GM18909 (cell line): Measurements from ENCODE around the gene SBK2.
"Not testable (repeated sequence)": the region's sequence is repeated elsewhere in the genome, so short reads cannot be mapped to it uniquely, and the experiment has no call there.

Experiments used
- ATAC-seq: cut with Tn5 transposase; IDR thresholded peaks from one replicate; pipeline ENCODE4 v1.9.1; 2021; ENCODE audit warnings: mild to moderate bottlenecking; ENCODE audit not compliant: unreplicated experiment, poor library complexity

The SBK2 gene

DNA sequence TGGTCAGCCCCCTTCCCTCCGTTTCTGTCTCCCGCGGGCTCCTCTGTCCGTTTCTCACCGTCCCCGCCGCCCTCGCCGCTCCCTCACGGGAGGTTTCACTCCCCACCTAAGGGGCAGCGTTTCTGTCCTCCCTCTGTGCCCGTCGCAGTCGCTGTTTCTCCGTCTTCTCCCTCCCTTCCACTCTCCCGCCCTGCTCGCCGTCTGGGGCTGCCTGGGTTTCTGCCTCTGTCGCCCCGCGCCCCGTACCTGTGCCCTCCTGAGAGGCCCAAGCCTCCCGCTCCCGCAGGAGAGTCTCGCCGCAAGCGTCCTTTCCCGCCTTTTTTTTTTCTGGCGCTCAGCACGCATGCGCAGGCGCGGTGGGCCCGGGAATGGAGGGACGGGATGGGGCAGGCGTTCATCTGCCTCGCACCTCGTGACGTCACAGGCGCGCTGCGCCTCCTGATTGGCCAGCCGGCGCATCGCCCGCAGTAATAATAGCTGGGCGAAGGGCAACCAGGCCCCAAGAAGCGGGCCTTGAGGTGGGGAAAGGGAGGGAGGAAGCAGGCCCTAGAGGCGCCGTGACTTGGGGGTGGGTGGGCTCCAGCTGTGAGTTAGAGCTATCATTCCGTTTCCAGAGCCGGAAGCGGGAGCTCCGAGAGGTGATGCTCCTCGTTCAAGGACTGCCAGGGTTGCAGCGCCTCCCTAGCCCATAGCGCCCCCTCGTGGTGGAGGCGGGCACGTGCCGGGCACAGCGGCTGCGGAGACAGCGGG is 33.3 kb downstream of the SBK2 start:
- ATAC-seq: peak; percentile 90

DNA sequence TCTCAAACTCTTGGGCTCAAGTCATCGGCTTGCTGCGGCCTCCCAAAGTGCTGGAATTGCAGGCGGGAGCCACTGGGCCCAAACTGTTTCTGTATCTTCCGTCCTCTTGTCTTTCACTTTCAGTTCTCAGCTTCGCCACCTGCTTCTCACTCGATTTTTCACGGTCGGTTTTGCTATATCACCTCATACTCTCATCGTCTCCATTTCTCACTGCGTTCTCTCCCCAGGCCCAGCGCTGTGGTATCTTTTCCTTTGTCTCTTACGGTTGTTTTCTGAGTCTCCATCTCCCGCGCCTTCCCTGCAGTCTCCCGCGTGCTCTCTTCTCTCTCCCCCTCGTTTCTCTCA is 33.8 kb downstream of the SBK2 start:
- ATAC-seq: no peak

DNA sequence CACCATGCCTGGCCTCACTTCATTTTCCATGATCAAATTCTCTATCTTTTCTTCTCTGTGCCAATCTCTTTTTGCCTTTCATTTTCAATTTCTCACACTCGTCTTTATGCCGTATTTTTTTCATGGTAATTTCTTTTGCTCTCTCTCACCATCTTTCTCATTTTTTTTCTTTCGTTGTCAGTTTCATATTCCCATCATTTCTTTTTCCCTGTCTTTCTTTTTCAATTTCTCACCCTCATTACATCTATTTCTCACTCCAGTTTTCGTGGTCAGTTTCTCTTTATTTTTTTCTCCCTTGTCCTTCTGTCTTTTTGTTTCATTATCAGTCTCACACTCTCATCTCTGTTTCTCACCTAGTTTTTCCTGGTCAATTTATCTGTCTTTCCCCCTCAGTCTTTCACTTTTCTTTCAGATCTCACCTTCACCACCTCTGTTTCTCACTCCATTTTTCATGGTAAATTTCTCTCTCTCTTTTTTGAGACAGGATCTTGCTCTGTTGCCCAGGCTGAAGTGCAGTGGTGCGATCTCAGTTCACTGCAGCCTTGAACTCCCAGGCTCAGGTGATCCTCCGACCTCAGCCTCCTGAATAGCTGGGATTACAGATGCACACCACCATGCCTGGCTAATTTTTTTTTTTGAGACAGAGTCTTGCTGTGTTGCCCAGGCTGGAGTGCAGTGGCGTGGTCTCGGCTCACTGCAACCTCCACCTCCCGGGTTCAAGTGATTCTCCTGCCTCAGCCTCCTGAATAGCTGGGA is 34.6 kb downstream of the SBK2 start:
- no peak for ATAC-seq

- no peak for ATAC-seq
These were observed 36.5 kb downstream of the SBK2 start for GRCh38 chr19:55500368-55500952.

- ATAC-seq: no peak
These were observed 38.6 kb downstream of the SBK2 start for GRCh38 chr19:55498246-55498840.

GRCh38 chr19:55497763-55498162 is 39.2 kb downstream of the SBK2 start:
- ATAC-seq: no peak

- not testable (repeated sequence) for ATAC-seq
These were observed 40.1 kb downstream of the SBK2 start for GRCh38 chr19:55496820-55497219.

DNA sequence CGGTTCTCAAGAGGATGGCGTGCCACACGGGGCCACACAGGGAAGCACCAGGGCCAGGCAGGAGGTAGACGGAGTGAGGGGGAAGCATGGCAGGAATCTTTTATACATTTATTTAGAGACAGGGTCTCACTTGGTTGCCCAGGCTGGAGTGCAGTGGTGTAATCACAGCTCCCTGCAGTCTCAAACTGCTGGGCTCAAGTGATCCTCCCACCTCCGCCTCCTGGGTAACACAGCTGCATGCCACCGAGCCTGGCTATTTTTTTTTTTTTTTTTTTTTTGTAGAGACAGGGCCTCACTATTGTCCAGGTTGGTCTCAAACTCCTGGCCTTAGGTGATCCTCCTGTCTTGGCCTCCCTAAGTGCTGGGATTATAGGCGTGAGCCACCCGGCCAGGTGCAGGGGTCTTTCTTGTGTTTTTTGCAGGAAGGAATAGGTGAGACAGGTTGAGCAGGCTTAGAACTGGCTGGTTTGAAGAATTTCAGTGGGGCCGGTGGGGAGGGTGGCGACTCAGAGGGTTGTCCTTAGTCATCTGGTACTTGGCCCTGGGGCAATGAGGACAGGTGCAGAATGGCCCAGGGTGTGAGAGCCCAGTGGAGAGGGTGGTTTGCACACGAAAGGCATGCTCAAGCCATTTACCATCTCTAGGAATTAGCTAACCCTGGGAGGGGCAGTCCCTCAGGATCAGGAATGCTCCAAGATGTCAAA is 41.1 kb downstream of the SBK2 start:
- ATAC-seq: no peak

- no peak for ATAC-seq
These were observed 42.7 kb downstream of the SBK2 start for GRCh38 chr19:55494172-55494761.

- ATAC-seq: no peak
These were observed 43.2 kb downstream of the SBK2 start for GRCh38 chr19:55493645-55494171.

DNA sequence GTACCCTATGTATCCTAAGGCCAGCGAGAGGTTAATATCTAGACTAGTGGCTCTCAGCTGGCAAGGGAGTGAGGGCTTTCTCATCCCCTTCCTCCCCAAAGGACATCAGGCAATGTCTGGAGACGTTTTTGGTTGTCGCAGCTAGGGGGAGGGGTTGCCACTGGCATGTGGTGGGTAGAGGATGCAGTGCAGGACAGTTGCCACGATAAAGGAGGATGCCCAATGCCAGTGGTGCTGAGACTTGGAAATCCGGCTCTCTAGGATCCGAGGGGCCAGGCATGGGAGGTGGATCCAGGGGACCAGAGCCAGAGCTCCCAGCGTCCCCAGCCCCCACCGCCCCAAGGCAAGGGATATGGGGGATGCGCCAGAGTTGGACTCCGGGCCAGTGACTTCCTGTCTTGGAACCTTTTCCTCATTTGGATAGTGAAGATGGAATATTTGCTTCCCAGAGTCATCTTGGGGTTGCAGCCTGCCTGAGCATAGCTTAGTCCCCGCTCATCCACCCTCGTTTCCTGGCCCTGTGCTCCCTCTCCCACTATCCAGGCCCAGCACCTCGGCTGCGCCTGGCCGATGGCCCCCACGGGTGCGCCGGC is 43.8 kb downstream of the SBK2 start:
- no peak for ATAC-seq

- no peak for ATAC-seq
These were observed 44.5 kb downstream of the SBK2 start for GRCh38 chr19:55492362-55492944.

- ATAC-seq: no peak
These were observed 45.2 kb downstream of the SBK2 start for GRCh38 chr19:55491546-55492360.

- ATAC-seq: no peak
These were observed 46.2 kb downstream of the SBK2 start for GRCh38 chr19:55490478-55491432.

DNA sequence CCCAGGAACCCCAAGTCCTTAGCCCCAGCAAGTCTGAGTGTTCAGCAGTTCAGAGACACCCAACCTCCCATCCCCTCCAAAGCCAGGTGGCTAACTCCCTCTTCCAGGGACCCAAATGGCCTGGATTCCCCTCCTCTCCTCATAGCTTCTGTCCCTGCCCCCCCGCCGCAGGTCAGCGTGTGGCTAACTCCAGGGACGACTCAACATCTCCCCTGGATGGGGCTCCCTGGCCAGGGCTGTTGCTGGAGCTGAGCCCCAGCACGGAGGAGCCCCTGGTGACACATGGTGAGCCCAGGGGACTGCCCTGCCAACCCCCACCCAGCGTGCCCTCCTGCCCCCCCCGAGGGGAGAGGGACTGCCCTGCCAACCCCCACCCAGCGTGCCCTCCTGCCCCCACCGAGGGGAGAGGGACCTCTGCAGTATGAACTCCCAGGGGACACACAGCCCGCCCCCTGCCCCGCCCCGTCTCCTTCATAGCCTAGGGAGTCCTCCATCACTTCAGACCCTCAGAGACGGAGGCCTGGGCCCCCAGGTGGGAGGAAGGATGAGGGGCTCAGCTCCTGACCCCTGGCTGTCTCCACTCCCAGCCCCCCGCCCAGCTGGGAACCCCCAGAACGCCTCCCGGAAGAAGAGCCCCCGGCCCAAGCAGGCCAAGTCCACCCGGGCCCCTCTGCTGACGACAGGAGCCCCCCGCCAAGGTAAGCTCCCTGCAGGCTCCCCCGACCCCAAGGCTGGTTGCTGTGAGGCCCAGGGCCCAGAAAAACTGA is 47.0 kb downstream of the SBK2 start:
- ATAC-seq: no peak

- ATAC-seq: no peak
These were observed 47.8 kb downstream of the SBK2 start for GRCh38 chr19:55488986-55489710.
